Mesenteric fat pad (tissue), 1 donor: ENCODE data around the gene BHLHA15. TPM values are rescaled to one million over a fixed set of nuclear protein-coding genes. Genes with fewer than 3 reads are reported as not detected.
"Not testable (repeated sequence)": the region's sequence is repeated elsewhere in the genome, so short reads cannot be mapped to it uniquely, and the experiment has no call there.

Experiments used
- DNase-seq: peaks from one replicate; pipeline ENCODE4 v3.0.0-alpha.2; 2020; ENCODE audit warnings: low spot score
- total RNA-seq: library from RNA; stranded (reverse); fragmentation: NEBNext Ultra II Directional; extraction: Animal tissue kit (Norgen Biotek cat#: 25700); gene quantifications from one replicate; pipeline ENCODE4 v1.2.1, GENCODE V29; 2021
- donor health status: DM: yes; HTN: yes; CAD: no.

The BHLHA15 gene
- total RNA-seq, 1 donor from 2014 or later = 0.67 TPM

DNA sequence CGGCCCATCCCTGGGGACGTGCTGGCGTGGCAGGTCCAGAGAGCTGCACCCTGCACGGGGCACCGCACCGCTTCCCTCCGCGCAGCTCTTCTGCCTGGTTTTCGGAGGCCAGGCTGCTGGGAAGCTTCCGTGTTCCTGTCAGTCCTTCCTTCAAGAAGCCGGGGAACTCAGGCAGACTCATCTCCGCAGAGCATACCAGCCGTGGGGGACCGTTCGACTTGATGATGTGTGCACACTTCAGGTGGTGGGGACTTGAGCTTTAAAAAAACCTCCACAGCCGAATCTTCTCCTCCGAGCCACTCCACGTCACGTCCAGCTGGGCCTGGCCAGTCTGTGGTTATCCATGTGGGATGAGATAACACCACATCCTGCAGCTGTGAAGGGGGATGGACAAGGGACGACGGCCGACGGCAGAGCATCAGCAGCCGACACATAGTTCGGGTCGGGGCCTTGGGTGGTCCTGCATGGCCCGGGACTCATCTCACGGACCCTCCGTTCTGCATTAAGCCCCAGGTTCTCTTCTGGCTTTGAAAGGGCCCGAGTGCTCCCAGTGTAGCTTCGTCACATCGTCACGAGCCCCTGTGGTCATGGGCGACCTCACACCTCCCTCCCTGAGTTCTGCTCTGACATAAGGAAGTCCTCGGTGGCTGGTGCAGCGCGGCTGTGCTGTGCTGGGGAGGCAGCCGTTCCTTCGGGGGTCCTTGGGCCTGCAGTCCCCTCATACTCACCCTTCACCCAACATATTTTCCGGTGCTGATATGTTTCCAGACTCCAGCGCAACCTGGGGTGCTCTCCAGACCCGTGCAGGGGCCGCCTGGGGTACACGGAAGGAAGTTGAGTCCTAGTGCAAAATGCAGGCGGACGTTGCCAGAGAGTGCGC, 4.5 kb upstream of the BHLHA15 start:
- peak; percentile 82 for DNase-seq

DNA sequence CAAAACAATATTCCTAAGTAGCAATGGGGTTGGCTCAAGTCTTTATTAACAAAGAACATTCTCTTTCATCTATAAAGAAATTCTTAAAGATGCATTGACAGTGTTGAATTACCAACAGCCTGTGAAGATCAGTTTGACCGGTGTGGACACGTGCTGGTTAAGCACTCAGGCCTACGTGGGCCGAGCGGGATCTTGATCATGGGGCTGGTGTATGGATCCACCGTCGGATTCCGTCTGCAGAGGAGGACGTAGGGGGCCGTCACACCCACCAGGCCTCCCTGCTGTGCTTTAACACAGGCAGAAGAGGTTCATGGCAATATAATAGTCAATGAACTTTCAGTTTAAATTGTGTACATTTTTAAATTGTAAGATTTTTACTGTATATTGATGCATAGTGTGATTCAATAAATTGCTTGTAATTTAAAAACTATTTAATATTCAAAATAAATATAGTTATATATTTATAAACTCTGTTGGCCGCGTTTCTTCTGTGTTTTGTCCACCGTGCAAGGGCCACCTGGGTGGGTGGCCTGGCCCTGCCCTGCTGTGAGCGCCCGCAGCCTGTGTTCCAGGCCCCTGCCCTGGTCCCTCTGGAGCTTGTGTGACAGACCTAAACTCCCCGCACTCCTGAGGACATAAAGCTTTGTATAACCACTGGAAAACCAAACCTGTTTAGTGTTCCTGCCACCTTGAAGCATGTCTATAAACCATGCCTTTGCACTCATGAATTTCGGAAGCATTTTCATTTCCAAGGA, 1.9 kb upstream of the BHLHA15 start:
- peak; percentile 77 for DNase-seq

DNA sequence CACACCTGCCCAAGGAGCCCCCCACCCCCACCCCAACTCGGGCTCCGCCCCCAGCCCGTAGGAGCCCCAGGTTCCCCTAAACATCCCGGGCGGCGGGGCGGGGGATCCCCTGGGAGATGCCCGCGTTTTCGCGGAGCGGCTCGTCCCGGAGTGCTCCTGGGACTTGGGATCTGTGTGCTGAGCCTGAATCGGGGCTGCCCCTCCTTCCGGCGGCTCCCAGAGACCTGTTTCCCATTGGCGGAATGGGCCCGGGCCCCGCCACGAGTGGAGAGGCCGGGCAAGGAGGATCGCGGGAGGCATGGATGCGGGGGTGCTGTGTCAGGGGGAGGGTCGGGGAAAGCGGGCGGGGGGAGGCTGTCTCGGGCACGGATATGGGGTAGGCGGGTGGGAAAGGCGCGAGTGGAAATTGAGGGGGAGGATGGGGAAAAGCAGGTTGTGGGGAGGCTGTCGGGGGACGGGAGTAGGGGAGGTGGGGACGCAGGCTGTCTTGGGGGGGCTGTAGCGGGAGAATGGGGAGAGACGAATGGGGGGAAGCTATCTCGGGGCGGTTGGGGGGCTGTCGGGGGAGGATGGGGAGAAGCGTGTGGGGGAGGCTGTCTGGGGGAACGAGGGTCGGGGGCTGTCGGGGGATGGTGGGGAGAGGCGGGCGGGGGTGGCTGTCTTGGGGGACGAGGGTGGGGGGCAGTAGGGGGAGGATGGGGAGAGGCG, 572 bp upstream of the BHLHA15 start:
- DNase-seq = peak; percentile 81

DNA sequence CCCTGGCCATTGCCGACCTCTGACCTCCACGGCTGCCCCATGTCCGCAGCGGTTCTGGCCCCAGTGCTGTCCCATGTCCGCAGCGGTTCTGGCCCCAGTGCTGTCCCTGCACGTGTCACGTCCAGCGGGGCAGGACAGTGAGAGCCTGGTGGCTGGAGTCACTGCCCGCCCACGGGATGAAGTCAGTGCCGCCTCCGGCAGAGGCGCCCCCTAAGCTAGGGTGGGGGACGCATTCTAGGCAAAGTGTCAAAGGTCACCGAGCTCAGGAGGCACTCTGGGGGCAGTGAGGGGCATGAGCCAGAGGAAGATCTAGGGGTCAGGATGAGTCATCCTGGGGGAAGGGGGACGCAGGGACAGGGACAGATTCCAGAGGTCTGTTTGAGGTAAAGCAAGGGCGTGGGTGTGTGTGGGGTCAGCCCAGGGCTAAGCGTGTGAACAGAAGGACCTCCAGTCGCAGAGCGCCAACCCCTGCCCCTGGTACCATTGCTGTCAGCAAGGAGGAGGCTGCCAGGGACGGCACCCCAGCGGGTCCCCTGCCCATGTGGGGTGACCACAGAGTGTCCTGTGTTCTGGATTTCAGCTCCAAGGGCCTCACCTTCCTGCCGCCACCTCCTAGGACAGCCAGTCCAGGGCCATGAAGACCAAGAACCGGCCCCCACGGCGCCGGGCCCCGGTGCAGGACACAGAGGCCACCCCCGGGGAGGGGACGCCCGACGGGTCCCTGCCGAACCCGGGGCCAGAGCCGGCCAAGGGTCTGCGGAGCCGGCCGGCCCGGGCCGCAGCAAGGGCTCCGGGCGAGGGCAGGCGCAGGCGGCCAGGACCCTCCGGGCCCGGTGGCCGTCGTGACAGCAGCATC, 665 bp downstream of the BHLHA15 start:
- DNase-seq = peak; percentile 81

DNA sequence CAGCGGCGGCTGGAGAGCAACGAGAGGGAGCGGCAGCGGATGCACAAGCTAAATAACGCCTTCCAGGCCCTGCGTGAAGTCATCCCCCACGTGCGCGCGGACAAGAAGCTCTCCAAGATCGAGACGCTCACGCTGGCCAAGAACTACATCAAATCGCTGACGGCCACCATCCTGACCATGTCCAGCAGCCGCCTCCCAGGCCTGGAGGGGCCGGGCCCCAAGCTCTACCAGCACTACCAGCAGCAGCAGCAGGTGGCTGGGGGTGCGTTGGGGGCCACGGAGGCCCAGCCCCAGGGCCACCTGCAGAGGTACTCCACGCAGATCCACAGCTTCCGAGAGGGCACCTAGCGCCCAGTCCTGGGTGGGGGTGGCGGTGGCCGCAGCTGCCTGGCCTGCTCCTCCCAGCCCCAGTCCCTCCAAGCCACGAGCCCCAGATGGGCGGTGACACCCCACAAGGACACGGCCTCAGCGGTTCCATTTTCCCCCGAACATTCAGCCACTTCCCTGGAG, 1.3 kb downstream of the BHLHA15 start:
- peak; percentile 88 for DNase-seq

DNA sequence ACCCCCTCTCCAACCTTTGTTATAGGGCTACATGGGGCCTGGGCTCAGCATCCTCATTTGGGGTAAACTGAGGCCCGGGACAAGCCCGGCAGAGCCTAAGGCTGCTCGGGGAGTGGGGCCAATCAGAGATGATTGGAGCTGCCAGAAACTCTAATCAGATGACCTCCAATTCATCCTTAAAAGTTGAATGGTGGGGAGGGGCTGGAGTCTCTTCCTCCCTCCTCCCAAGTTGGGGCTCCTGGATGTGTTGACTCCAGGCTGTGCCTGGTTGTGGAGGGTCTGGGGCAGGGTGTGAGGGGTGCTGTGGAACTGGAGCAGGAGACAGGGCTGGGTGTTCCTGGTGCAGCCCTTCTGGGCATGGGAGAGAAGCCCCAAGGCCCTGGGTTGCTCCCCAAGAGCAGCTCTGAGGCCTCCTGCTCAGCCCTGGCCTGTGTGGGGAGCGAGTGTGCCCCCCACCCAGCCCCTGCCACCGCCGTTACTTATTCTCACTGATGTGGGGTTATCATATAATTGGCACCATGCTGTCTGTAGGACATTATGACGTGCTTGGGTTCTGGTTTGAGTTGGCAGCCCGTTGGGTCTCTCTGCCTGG, 2.2 kb downstream of the BHLHA15 start:
- DNase-seq = peak; percentile 69

DNA sequence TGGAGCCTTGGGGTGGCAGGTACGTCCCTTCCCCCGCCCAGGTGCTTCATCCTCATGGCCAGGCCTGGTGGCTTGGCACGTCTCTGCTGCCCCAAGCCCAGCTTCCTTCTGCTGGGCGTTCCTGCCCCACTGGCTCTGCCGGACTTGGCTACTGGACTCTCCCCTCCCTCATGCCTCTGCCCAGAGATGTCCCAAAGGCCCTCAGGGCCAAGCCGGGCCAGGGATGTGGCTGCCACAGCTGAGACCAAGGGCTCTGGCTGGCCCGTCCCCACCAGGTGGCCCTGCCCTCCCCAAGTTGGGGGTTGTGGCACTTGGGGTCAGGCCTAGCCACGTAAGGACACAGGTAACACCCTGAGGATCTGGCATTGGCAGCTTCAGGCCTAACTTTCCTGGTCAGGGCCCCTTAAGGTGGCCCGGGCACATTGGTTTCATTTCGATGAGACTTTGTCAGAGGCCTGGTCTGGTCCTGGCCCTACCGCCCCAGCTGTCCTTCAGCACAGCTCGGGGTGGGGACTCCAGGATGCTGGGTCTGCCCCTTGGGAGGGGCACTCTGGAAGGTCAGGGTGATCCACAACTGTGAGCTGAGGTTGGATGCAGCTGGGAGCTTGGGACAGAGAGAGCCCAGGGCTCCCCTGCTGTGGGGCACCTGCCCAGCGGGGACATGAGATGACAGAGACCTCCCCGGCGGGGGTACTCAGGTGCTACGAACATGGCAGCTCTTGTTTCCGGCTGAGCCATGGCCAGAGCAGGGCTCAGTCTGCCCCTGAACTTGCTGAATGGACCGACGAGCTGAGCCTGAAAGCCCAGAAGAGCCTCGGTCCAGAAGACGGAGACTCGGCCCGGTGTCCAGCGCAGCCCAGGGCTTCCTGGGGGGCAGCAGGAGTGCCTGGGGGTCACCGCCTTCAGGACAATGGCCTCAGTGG, 2.9 kb downstream of the BHLHA15 start:
- peak; percentile 78 for DNase-seq

DNA sequence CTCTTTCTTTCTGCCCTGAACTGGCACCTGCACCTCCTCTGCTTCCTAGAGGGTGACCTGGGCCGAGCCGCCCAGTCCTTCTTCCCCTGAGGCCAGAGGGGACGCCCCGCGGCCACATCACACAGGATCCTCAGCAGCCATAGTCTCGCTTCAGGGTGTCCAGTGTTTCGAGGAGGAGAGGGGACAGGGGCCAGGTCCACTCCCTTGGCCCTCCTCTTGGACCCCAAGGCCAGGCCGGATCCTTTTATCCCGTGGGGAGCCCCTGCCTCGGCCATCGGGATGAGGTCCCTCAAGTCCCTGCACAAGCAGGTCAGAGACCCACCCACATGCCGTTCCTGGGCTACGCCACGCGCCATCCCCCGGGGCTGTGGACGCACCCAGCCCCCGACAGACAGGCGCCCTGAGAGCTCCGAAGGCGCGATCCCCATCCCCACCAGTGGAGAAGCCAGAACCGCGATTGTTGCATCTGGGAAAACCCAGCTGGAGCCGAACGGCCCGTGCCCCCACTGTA, 3.6 kb downstream of the BHLHA15 start:
- DNase-seq = no peak

DNA sequence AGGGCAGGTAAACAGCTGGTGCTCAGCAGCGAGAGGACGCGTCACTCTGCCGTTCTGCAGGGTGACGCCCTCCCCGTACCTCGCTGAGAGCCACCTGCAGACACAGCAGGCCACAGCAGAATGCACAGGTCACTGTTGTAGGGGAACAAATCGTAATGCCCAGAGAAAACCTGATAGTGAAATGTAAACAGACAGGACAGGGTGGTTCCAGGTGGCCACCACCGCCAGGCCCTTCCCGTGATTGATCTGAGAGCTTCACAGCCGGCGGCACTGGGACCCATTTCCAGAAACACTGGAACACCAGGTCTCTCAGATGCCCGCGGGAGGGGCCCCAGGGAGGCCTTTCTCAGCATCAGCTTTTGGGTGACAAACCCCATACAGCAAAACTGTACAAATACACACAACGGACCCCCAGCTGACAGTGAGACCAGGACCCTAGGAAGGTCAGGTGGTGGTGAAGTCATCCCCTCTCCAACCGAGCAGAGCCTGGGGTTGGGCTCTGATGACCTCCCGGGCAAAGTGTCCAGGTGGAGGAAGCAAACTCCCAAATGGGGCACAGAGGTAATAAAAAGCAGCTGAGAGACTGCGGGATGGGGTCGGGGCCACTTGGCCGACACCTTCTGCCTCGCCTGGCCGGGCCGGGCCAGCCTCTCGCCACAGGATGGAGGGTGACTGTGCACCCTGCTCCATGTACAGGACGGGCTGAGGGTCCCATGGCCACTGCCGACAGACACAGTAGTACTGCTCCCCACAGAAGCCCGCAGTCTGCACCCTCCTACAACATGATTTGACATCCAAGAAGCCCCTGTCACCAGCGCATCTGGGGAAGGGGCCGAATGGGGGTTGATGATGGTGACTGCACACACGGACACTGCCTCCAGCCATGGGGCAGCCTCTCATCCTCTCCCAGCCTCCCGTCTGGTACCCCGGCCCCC, 4.6 kb downstream of the BHLHA15 start:
- no peak for DNase-seq

DNA sequence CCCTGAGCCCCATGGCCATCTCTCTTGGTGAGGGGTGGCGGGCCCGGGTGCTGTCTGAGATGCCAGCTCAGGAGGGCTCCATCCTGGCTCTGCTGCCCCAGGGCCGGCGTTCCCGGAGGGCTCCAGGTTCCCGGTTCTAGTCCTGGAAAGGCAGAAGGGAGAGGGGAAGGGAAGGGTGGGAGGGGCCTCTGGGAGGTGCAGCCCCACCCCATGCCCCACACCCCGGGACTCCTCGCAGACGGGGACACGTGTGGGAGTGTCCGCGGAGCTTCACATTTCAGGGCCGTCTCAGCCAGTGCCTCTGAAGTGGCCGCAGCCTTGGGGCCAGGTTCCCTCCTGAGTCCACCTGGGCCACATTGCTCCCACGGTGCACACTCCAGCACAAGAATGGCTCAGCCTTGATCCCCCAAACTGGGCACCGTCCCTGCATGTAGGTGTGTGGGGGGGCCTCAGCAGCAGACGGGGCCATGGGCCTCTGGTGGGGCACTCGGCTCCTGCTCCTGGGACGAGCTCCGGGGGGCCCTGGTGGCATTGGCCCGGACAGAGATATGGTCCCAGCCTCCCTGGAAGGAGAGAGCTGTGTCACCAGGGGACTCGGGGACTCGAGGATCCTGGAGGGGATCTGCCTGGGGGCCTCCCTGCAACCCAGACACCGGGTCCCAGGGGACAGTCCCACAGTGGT, 5.8 kb downstream of the BHLHA15 start:
- no peak for DNase-seq

DNA sequence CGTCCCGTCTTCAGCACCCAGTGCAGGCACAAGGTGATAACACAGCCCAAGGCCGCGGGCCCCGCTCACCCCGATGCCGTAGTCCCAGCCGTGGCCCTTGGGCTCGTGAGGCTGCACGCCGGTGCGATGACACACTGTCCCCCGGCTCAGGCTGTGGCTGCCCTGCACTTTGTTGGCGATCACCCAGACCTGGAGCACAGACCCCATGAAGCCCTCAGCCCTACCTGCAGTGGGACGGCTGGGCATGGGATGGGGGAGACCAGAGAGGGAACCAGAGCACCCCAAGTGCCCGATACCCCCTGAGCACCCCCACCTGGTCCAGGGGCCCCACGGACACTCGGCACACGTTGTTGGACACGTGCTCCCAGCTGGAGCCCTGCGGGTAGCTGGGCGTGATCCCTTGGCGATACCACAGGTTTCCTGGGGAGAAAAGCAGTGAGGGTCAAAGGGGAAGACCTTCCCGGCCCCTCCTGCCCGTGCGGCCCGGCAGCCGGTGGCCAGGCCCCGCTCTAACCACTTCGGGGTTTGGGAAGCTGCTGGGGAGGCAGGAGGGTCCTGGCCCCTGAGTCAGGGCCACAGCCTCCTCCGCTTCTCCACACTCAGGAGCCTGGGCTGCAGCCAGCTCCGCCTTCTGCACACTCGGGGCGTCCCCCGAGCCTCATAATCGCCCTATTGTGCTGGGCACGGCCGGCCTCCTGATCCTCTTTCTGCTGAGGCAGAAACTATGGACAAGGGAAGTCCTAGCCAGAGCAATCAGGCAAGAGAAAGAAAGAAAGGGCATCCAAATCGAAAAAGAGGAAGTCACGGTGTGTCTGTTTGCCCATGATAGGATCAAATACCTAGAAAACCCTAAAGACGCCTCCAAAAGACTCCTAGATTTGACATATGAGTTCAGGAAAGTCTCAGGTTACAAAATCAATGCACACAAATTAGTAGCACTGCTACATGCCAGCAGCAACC, 6.7 kb downstream of the BHLHA15 start:
- no peak for DNase-seq

DNA sequence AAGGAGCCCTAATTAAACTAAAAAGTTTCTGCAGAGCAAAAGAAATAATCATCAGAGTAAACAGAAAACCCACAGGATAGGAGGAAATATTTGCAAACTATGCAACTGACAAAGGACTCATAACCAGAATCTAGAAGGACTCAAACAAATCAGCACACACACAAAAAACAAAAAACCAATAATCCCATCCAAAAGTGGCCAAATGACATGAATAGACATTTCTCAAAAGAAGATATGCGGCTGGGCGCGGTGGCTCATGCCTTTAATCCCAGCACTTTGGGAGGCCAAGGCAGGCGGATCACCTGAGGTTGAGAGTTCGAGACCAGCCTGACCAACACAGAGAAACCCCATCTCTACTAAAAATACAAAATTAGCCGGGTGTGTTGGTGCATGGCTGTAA, 8.1 kb downstream of the BHLHA15 start:
- DNase-seq = not testable (repeated sequence)

DNA sequence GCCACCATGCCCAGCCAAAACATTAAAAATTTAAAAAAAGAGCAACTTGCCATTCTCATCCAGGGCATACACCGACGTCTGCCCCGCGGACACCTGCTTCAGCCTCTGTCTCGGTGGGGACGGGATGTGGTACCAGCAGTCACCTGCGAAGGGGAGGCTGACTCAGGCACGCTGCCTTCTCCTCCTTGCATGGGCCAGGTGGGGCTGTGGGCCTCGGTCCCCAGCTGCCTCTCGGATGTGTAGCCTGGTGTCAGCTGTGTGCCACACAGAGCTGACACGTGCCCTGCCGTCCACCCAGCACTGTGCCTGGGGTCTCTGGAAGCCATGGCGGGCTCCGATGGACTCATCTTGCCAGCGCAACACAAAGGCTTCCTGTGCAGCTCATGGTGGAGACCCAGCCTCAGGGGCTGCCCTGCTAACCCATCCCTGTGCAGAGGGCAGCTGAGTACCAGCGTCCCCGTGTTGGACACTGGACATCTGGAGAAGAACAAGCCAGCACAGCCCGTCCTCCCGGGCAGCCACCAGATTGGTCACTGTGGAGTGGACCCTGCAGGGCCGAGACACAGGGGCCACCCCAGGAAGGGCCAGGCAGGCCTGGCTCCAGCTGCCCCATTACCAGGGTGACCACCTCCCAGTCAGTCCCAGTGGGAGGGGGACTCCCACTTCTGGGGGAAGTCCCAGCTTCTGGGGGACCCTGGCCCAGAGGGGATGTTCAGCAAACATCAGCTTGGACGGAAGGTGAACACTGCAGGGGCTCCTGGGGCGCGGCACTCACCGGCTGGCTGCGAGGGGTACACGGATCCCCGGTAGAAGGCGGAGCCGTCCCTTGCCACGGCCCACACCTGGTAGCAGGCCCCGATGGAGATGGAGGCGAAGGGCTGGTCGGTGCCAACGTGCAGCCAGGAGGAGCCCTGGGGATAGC, 10.6 kb downstream of the BHLHA15 start:
- DNase-seq = no peak

DNA sequence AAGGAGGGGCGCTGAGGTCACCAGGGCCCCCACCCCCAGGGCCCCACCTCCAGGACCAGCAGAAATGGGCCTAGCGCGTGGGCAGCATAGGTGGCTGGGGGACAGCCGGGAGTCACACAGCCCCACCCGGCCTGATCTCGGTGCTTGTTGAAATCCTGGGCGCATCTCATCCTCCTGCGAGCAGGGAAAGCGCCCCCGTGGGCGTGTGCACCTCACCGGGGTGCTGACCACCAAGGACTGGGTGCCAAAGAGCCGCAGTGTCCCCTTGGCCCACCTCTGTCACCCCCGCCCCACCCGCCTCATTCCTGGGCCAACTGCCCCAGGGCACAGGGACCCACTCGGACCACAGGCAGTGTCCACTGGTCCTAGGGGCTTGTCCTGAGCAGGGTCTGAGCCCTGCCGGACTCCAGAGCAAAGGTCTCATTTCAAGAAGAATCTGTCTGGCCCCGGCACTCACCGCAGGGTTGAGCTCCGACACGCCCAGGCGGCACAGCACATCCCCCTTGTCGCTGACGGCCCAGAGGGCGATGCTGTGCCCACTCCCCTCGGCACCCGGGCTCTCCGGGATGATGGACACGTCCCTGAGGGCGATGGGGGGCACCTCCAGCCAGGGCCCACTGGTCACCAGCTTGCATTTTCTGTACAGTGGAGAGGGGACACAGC, 11.4 kb downstream of the BHLHA15 start:
- DNase-seq = no peak
